NT2/D1 (cell line): ENCODE data around the gene GCSH.
A peak's percentile ranks its signal among the peaks of the same experiment; 100 is the strongest.

ENCODE experiments used
- DNase-seq: peaks from one replicate; pipeline ENCODE4 v3.0.0-alpha.2; 2011; ENCODE audit warnings: low read depth, low spot score
- H3K27me3 ChIP-seq: 2 replicates; pipeline ENCODE4 v1.6.0; 2011; ENCODE audit warnings: mild to moderate bottlenecking; ENCODE audit not compliant: insufficient read length, insufficient read depth
- H3K36me3 ChIP-seq: 2 replicates; pipeline ENCODE4 v1.6.1; 2011; ENCODE audit warnings: mild to moderate bottlenecking, low read length, mixed read lengths; ENCODE audit not compliant: insufficient read depth, insufficient read length
- H3K4me1 ChIP-seq: 2 replicates; pipeline ENCODE4 v1.5.1; 2011; ENCODE audit not compliant: insufficient read depth, insufficient read length
- H3K4me3 ChIP-seq: 2 replicates; pipeline ENCODE4 v1.5.1; 2011; ENCODE audit warnings: low read depth; ENCODE audit not compliant: insufficient read length
- H3K9ac ChIP-seq: 2 replicates; pipeline ENCODE4 v1.6.0; 2011; ENCODE audit warnings: low read depth; ENCODE audit not compliant: insufficient read length
- H3K9me3 ChIP-seq: 2 replicates; pipeline ENCODE4 v1.5.1; 2011; ENCODE audit warnings: mild to moderate bottlenecking, low read length; ENCODE audit not compliant: insufficient read depth
- SUZ12 ChIP-seq: IDR thresholded peaks from 2 replicates; pipeline ENCODE4 v1.6.1; 2011; ENCODE audit not compliant: insufficient read length, insufficient read depth; ENCODE audit errors: extremely low read depth
- YY1 ChIP-seq: IDR thresholded peaks from 2 replicates; pipeline ENCODE4 v1.6.1; 2011; ENCODE audit not compliant: insufficient read length, insufficient read depth
- ZNF274 ChIP-seq: IDR thresholded peaks from 2 replicates; pipeline ENCODE4 v1.6.1; 2011; ENCODE audit warnings: mild to moderate bottlenecking, low read depth, low read length

The GCSH gene

GRCh38 chr16:81041696-81042095 lies 54.5 kb downstream of the GCSH start:
- no peak for DNase-seq

GRCh38 chr16:81040842-81041241 lies 55.4 kb downstream of the GCSH start:
- no peak overlapping the region for H3K4me3 ChIP-seq
- no peak for DNase-seq
- TF ChIP-seq YY1 (no peak), SUZ12 (no peak), ZNF274 (no peak)
- no peaks in the 10 kb centered on the region for H3K4me1 ChIP-seq
- no peaks in the 10 kb centered on the region for H3K27me3 ChIP-seq
- H3K9ac ChIP-seq, result no peak overlapping the region
- H3K36me3 ChIP-seq, result peaks cover 75% of the 10 kb centered on the region
- H3K9me3 ChIP-seq, result no peaks in the 10 kb centered on the region

More at GRCh38 chr16:81041696-81042095, 54.5 kb downstream of the GCSH start:
- Histone ChIP-seq H3K9me3 (no peaks in the 10 kb centered on the region), H3K4me3 (no peak overlapping the region), H3K9ac (no peak overlapping the region), H3K36me3 (peaks cover 79% of the 10 kb centered on the region), H3K27me3 (no peaks in the 10 kb centered on the region), H3K4me1 (no peaks in the 10 kb centered on the region)
- TF ChIP-seq ZNF274 (no peak), SUZ12 (no peak), YY1 (no peak)

- peaks cover 3% of the 10 kb centered on the region for H3K9me3 ChIP-seq
- TF ChIP-seq SUZ12 (no peak), YY1 (no peak), ZNF274 (no peak)
These were observed 56.1 kb downstream of the GCSH start for GRCh38 chr16:81040131-81040530.

GRCh38 chr16:81036751-81037350 lies 59.3 kb downstream of the GCSH start:
- Histone ChIP-seq H3K4me1 (no peaks in the 10 kb centered on the region), H3K9me3 (peaks cover 13% of the 10 kb centered on the region), H3K9ac (peak overlapping the region; percentile 92), H3K4me3 (peak overlapping the region; percentile 81), H3K27me3 (no peaks in the 10 kb centered on the region), H3K36me3 (peaks cover 49% of the 10 kb centered on the region)
- TF ChIP-seq YY1, result no peak
- TF ChIP-seq SUZ12, result no peak
- no peak for TF ChIP-seq ZNF274
- DNase-seq, result no peak

More at GRCh38 chr16:81040131-81040530, 56.1 kb downstream of the GCSH start:
- Histone ChIP-seq H3K27me3 (no peaks in the 10 kb centered on the region), H3K9ac (no peak overlapping the region), H3K36me3 (peaks cover 69% of the 10 kb centered on the region), H3K4me1 (no peaks in the 10 kb centered on the region), H3K4me3 (no peak overlapping the region)
- no peak for DNase-seq

- peak overlapping the region; percentile 81 for H3K4me3 ChIP-seq
- DNase-seq, result no peak
- no peaks in the 10 kb centered on the region for H3K27me3 ChIP-seq
- TF ChIP-seq YY1 (no peak), SUZ12 (no peak)
- peaks cover 49% of the 10 kb centered on the region for H3K36me3 ChIP-seq
- H3K9ac ChIP-seq, result peak overlapping the region; percentile 92
- no peaks in the 10 kb centered on the region for H3K4me1 ChIP-seq
- peaks cover 13% of the 10 kb centered on the region for H3K9me3 ChIP-seq
These were observed 60.0 kb downstream of the GCSH start for GRCh38 chr16:81035975-81036750.

GRCh38 chr16:81035398-81035974 lies 60.7 kb downstream of the GCSH start, which contains the start of gene ATMIN:
Gene ATMIN, plus strand, starts transcription at chr16:81035842. Its CDS starts 29 bp downstream, at chr16:81035871.
- H3K4me3 ChIP-seq, result peak within 1 kb of the TSS; percentile 81
- H3K27me3 ChIP-seq, result no peaks in the 10 kb centered on the region
- TF ChIP-seq YY1, result no peak
- TF ChIP-seq ZNF274, result no peak
- TF ChIP-seq SUZ12, result no peak
- peaks cover 13% of the 10 kb centered on the region for H3K9me3 ChIP-seq
- peak within 1 kb of the TSS; percentile 92 for H3K9ac ChIP-seq
- DNase-seq, result peak; percentile 80
- no peaks in the 10 kb centered on the region for H3K4me1 ChIP-seq
- peaks cover 54% of the 10 kb centered on the region for H3K36me3 ChIP-seq
